PC-9 (cell line): Measurements from ENCODE around the gene SLC26A5. TPM values are rescaled to one million over a fixed set of nuclear protein-coding genes. Genes with fewer than 3 reads are reported as not detected.

Experiments used
- BruUV-seq: library from RNA; stranded (reverse); fragments of 400-500 nt; replicated peaks from 2 replicates; lab custom pipeline; 2021; lab: Mats Ljungman, UMichigan
- CTCF ChIA-PET: fragments of 300-600 bp; sonication (Branson Sonifier 250); formaldehyde crosslinking; loops from one replicate; lab custom pipeline; 2022; ENCODE audit warnings: antibody characterized with exemption; lab: Charles Lee
- POLR2A ChIA-PET: fragments of 300-600 bp; sonication (Branson Sonifier 250); formaldehyde crosslinking; loops from one replicate; lab custom pipeline; 2022; ENCODE audit warnings: antibody characterized with exemption; ENCODE audit not compliant: unreplicated experiment; lab: Charles Lee
- DNase-seq, 2 experiments: peaks; one replicate each; pipeline versions ENCODE4 v3.0.0 to v3.0.0-alpha.2; 2015 to 2022; ENCODE audit warnings: mixed read lengths in 1 of 2
- H2AFZ ChIP-seq: fragments of 200-600 bp; sonication (generic); 2 replicates; pipeline ENCODE4 v1.8.1; 2017; ENCODE audit warnings: antibody characterized with exemption
- H3F3A ChIP-seq: fragments of 200-600 bp; sonication (generic); 2 replicates; pipeline ENCODE4 v1.8.1; 2017; ENCODE audit warnings: antibody characterized with exemption, mild to moderate bottlenecking, low read depth; ENCODE audit not compliant: insufficient read depth
- H3K27ac ChIP-seq: fragments of 200-600 bp; sonication (generic); 2 replicates; pipeline ENCODE4 v1.6.1; 2016; ENCODE audit warnings: mixed run types
- H3K27me3 ChIP-seq: fragments of 200-600 bp; sonication (generic); 2 replicates; pipeline ENCODE4 v1.6.1; 2016; ENCODE audit warnings: low read depth, mixed run types; ENCODE audit not compliant: insufficient read depth
- H3K36me3 ChIP-seq: fragments of 200-600 bp; sonication (generic); 2 replicates; pipeline ENCODE4 v1.6.1; 2016; ENCODE audit warnings: low read depth, mixed run types
- H3K4me1 ChIP-seq: fragments of 200-600 bp; sonication (generic); replicated peaks from 2 replicates; pipeline ENCODE4 v1.6.1; 2016; ENCODE audit warnings: mixed run types; ENCODE audit not compliant: insufficient read depth
- H3K4me2 ChIP-seq: fragments of 200-600 bp; sonication (generic); 2 replicates; pipeline ENCODE4 v1.6.1; 2017; ENCODE audit warnings: mixed run types
- H3K4me3 ChIP-seq: fragments of 200-600 bp; sonication (generic); 2 replicates; pipeline ENCODE4 v1.6.1; 2016; ENCODE audit warnings: mixed run types
- H3K79me2 ChIP-seq: fragments of 200-600 bp; sonication (generic); 2 replicates; pipeline ENCODE4 v1.6.1; 2017; ENCODE audit warnings: low read depth, mixed run types
- H3K9me2 ChIP-seq: fragments of 200-600 bp; sonication (generic); 2 replicates; pipeline ENCODE4 v1.8.1; 2017; ENCODE audit warnings: mild to moderate bottlenecking; ENCODE audit not compliant: insufficient read depth
- H3K9me3 ChIP-seq: fragments of 200-600 bp; sonication (generic); 2 replicates; pipeline ENCODE4 v1.8.1; 2016; ENCODE audit warnings: low read depth; ENCODE audit not compliant: insufficient read depth
- H4K20me1 ChIP-seq: fragments of 200-600 bp; sonication (generic); 2 replicates; pipeline ENCODE4 v1.8.1; 2017; ENCODE audit not compliant: insufficient read depth
- CTCF ChIP-seq: fragments of 200-600 bp; sonication (generic); conservative IDR thresholded peaks from 2 replicates; pipeline ENCODE4 v1.6.1; 2017; ENCODE audit warnings: mixed run types, antibody characterized with exemption, mild to moderate bottlenecking, moderate library complexity
- EZH2 ChIP-seq: fragments of 200-600 bp; sonication (generic); IDR thresholded peaks from 2 replicates; pipeline ENCODE4 v1.8.0; 2017; ENCODE audit warnings: antibody characterized with exemption, low read depth
- intact Hi-C: fragments of 100-400 bp; cut with micrococcal nuclease; formaldehyde crosslinking; loops from one replicate; pipeline ENCODE4 v1.10.0; 2022; ENCODE audit not compliant: unreplicated experiment
- total RNA-seq: library from RNA; stranded (reverse); gene quantifications from 2 replicates; pipeline ENCODE4 v1.2.3, GENCODE V29; 2021

SLC26A5 gene
- total RNA-seq, 1 experiment from 2014 or later, result not detected

DNA sequence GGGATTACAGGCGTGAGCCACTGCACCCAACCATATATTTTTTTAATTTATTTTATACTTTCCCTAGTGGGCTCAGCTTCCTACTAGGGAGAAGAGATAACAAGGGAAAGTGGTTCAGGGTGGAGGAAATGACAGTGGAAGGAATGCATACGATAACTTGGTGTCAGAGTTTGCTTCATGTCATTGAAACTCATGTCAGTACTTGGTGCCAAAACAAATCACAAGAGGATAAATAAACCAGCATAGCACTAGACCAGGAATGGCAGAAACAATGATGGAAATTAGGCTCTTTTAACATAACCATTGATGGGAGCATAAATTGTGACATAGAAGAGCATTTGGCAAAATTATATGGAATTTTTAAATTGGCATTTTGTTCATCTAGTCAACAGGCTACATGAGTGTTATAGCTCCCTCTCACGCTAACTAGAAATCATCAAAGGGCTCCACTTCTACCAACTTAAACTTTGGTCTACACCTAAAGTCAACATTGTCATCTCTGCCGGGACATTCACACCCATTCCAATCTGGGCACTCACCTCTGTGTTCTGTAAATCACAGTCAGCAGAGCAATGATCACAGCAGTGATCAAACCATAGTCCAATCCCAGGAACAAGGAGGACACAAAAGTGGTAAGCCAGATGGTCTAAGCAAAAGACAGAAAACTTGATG, 57.4 kb downstream of the SLC26A5 start:
- DNase-seq, result no peak
- CTCF ChIA-PET, result no interaction called here
- no peak overlapping the region for H3K4me2 ChIP-seq
- no peaks in the 10 kb centered on the region for H3F3A ChIP-seq
- BruUV-seq, result no TSS peak
- no peak overlapping the region for H3K27ac ChIP-seq
- no peaks in the 10 kb centered on the region for H3K79me2 ChIP-seq
- H3K4me3 ChIP-seq, result no peak overlapping the region
- H2AFZ ChIP-seq, result no peak overlapping the region
- H3K4me1 ChIP-seq, result no peaks in the 10 kb centered on the region
- POLR2A ChIA-PET, result no interaction called here
- intact Hi-C loops, result no loop called here
- TF ChIP-seq CTCF (no peak), EZH2 (no peak)
- no peaks in the 10 kb centered on the region for H4K20me1 ChIP-seq
- no peaks in the 10 kb centered on the region for H3K9me2 ChIP-seq
- no peaks in the 10 kb centered on the region for H3K36me3 ChIP-seq
- H3K9me3 ChIP-seq, result no peaks in the 10 kb centered on the region
- peaks cover 17% of the 10 kb centered on the region; the same call in 1 of the 2 replicates for H3K27me3 ChIP-seq

DNA sequence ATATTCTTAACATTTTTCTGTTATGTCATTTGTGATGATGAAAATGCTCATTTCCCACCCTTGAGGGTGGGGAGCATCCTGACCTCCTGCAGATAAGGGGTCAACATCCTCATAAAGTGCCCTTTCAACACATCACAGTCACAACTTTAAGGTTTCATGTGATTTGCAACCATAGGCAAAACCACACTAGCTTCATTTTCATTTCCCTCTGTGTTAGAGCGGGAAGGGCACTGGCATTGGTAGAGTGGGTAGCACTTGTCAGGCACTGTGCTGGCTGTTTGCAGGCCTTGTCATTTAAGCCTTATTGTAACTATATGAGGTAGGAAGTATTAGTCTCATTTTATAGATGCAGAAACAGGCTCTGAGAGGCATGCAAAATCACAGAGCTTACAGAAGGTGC, 58.8 kb downstream of the SLC26A5 start:
- no peaks in the 10 kb centered on the region for H3K4me1 ChIP-seq
- H3K36me3 ChIP-seq, result no peaks in the 10 kb centered on the region
- no TSS peak for BruUV-seq
- ChIA-PET POLR2A (no interaction called here), CTCF (no interaction called here)
- no peak overlapping the region for H2AFZ ChIP-seq
- H3K79me2 ChIP-seq, result no peaks in the 10 kb centered on the region
- H3K27me3 ChIP-seq, result peaks cover 17% of the 10 kb centered on the region; the same call in 1 of the 2 replicates
- H3F3A ChIP-seq, result no peaks in the 10 kb centered on the region
- no peaks in the 10 kb centered on the region for H3K9me2 ChIP-seq
- no peak overlapping the region for H3K4me3 ChIP-seq
- no peaks in the 10 kb centered on the region for H4K20me1 ChIP-seq
- no peaks in the 10 kb centered on the region for H3K9me3 ChIP-seq
- TF ChIP-seq CTCF (no peak), EZH2 (no peak)
- H3K27ac ChIP-seq, result no peak overlapping the region
- H3K4me2 ChIP-seq, result no peak overlapping the region
- DNase-seq, result no peak
- intact Hi-C loops, result no loop called here

DNA sequence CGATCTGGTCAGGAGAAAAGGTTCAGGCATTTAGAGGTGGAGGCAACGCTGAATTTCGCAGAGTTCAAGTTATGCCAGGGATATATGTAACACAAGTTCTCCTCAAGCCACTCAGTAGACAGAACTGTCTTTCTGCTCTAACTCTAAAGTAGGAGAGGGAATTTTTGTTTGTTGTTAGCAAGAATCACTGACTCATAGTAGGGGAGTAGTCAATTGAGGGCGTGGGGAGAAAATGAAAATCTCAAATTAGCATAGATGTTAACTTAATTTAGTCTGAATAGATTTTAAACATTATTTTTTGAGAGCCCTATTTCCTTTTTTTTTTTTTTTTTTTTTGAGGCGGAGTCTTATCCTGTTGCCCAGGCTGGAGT, 64.0 kb downstream of the SLC26A5 start:
- CTCF ChIA-PET, result no interaction called here
- H3K27me3 ChIP-seq, result no peaks in the 10 kb centered on the region
- no peaks in the 10 kb centered on the region for H3K36me3 ChIP-seq
- no peaks in the 10 kb centered on the region for H3K9me2 ChIP-seq
- no peaks in the 10 kb centered on the region for H4K20me1 ChIP-seq
- no peaks in the 10 kb centered on the region for H3K79me2 ChIP-seq
- H3F3A ChIP-seq, result peaks cover 9% of the 10 kb centered on the region; the same call in 1 of the 2 replicates
- BruUV-seq, result no TSS peak
- POLR2A ChIA-PET, result no interaction called here
- H3K4me3 ChIP-seq, result no peak overlapping the region
- no peak overlapping the region for H2AFZ ChIP-seq
- intact Hi-C loops, result no loop called here
- H3K27ac ChIP-seq, result no peak overlapping the region
- H3K4me2 ChIP-seq, result no peak overlapping the region
- H3K9me3 ChIP-seq, result no peaks in the 10 kb centered on the region; the same call in 1 of the 2 replicates
- H3K4me1 ChIP-seq, result no peaks in the 10 kb centered on the region
- no peak for DNase-seq
- no peak for TF ChIP-seq EZH2
- TF ChIP-seq CTCF, result no peak
